NCI-H1092 (cell line): ENCODE measurements around the gene DYNC1I1.

ENCODE experiments used
- DNase-seq: peaks from one replicate; lab custom pipeline; 2025; lab: John Stamatoyannopoulos, UW

DYNC1I1 gene

DNA sequence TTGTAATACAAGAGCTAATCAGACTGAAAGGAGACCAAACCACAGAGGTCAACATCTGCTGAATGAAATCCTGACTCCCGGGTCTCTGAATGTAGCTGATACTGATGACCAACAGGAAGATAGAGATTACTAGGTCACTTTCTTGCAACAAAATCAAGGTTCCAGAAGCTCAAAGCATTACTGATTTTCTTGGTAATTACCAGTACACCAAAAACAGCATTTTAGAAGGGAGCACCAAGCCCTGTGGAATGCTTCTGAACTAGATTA is 371.8 kb downstream of the DYNC1I1 start:
- DNase-seq, result no peak
